ENCODE results near the gene BPIFA1. TPM values are rescaled to one million over a fixed set of nuclear protein-coding genes. Genes with fewer than 3 reads are reported as not detected.

Gene BPIFA1
- total and polyA plus RNA-seq, 2 of the 8 experiments (the other 6 are each of a cell fraction or from before 2014, with no cell fraction given) = not detected

GRCh38 chr20:33232486-33233072, 3.2 kb upstream of the BPIFA1 start:
- no peaks in the 10 kb centered on the region for H3K9me3 ChIP-seq (ENCODE audit: insufficient read depth in 2 of 2, low read depth in 1 of 2, low read length in 1 of 2)
- no peak overlapping the region for H3K23ac ChIP-seq (ENCODE audit: insufficient read length)
- ChIA-PET POLR2A (ENCODE audit: partially characterized antibody) (interaction anchor here (0.7 kb wide), 1 partner anchor 50 kb away, joined by 3 read pairs; no protein-coding TSS in a partner anchor), CTCF (ENCODE audit: partially characterized antibody) (interaction anchor here (2.3 kb wide), 1 partner anchor 30 kb away, joined by 7 read pairs; no protein-coding TSS in a partner anchor)
- H2BK5ac ChIP-seq (ENCODE audit: low read depth, low read length) = no peak overlapping the region
- no peak overlapping the region for H3K14ac ChIP-seq (ENCODE audit: insufficient read length)
- 64% methylated on average over 2 of the region's 2 CpGs; no CpG with 5 or more reads in 1 of the 2 experiments for WGBS, 2 experiments (ENCODE audit: extremely low coverage in 1 of 2, insufficient coverage in 1 of 2, insufficient read length in 1 of 2, insufficient replicate concordance in 2 of 2, low coverage in 1 of 2, low lambda C conversion rate in 2 of 2, missing lambda C conversion rate in 1 of 2)
- H3K23me2 ChIP-seq (ENCODE audit: low read depth, low read length) = no peaks in the 10 kb centered on the region
- H2AFZ ChIP-seq (ENCODE audit: low read length) = 0 out of 2 replicates have a peak overlapping the region, but pooled peaks have one; percentile 73
- H4K8ac ChIP-seq (ENCODE audit: extremely low read depth, insufficient read depth, low read length) = no peak overlapping the region
- no peak overlapping the region for H3K56ac ChIP-seq (replicated peaks; ENCODE audit: insufficient read length, low read depth, low read length)
- 0 out of 7 replicates have a peak, but pooled peaks cover 0 to 3% (median 0%) of the 10 kb centered on the region in 4 experiments for H3K4me1 ChIP-seq (replicated peaks in 1 of 4; ENCODE audit: control insufficient read depth in 3 of 4, insufficient read depth in 4 of 4, low read length in 3 of 4)
- no peak overlapping the region for H2AK5ac ChIP-seq (ENCODE audit: low read depth, low read length)
- DNase-seq (ENCODE audit: low read depth in 1 of 2, low spot score in 2 of 2) = no peak
- no peaks in the 10 kb centered on the region for H3K27me3 ChIP-seq (replicated peaks in 1 of 4; ENCODE audit: control insufficient read depth in 3 of 4, extremely low read depth in 1 of 4, insufficient read depth in 3 of 4, low read length in 3 of 4)
- H2BK15ac ChIP-seq (ENCODE audit: low read length) = no peak overlapping the region
- H2BK12ac ChIP-seq (ENCODE audit: low read depth, low read length) = no peak overlapping the region
- no peak overlapping the region for H4K5ac ChIP-seq (ENCODE audit: insufficient read length, low read depth, low read length)
- no peaks in the 10 kb centered on the region for H3K79me2 ChIP-seq (ENCODE audit: control insufficient read depth in 1 of 2, insufficient read depth in 2 of 2, low read length in 2 of 2)
- H3K18ac ChIP-seq (ENCODE audit: extremely low read depth, low read length) = no peak overlapping the region
- no peaks in the 10 kb centered on the region for H3K36me3 ChIP-seq (ENCODE audit: control insufficient read depth in 2 of 4, insufficient read depth in 4 of 4, low read length in 3 of 4)
- no peak overlapping the region for H2BK120ac ChIP-seq (replicated peaks; ENCODE audit: low read depth, low read length)
- H3K4me3 ChIP-seq (ENCODE audit: extremely low read depth in 1 of 4, insufficient read depth in 2 of 4, low read depth in 3 of 4, low read length in 4 of 4) = no peak overlapping the region
- no peak overlapping the region for H2BK20ac ChIP-seq (ENCODE audit: low read length)
- no peaks in the 10 kb centered on the region for H4K20me1 ChIP-seq (replicated peaks in 1 of 2; ENCODE audit: control insufficient read depth in 1 of 2, insufficient read depth in 2 of 2, low read length in 2 of 2)
- no peak overlapping the region for H3K4ac ChIP-seq (replicated peaks; ENCODE audit: insufficient read length, low read depth, low read length)
- no peak overlapping the region for H3K9ac ChIP-seq (replicated peaks in 1 of 4; ENCODE audit: extremely low read depth in 1 of 4, low read depth in 3 of 4, low read length in 3 of 4)
- no peak overlapping the region for H4K91ac ChIP-seq (replicated peaks; ENCODE audit: insufficient read length, low read length)
- FAIRE-seq = no peak
- H3K79me1 ChIP-seq (ENCODE audit: low read depth, low read length) = no peaks in the 10 kb centered on the region
- H3K27ac ChIP-seq (ENCODE audit: low read depth, low read length) = no peak overlapping the region
- no peak overlapping the region for H3K4me2 ChIP-seq (ENCODE audit: insufficient read depth in 1 of 2, low read depth in 2 of 2, low read length in 2 of 2)
- no peak for TF ChIP-seq HDAC2 (IDR thresholded peaks at IDR 0.05; ENCODE audit: borderline replicate concordance in 1 of 2, low read depth in 2 of 2, low read length in 2 of 2)
- TF ChIP-seq SAP30 (IDR thresholded peaks at IDR 0.05; ENCODE audit: insufficient read depth, insufficient replicate concordance, low read length) = no peak
- TF ChIP-seq, protein P1, sequence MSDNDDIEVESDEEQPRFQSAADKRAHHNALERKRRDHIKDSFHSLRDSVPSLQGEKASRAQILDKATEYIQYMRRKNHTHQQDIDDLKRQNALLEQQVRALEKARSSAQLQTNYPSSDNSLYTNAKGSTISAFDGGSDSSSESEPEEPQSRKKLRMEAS (IDR thresholded peaks at IDR 0.05) = no peak
- TF ChIP-seq ZNF274 (IDR thresholded peaks at IDR 0.05; ENCODE audit: borderline replicate concordance, extremely low read depth, low read length) = no peak
- TF ChIP-seq YY1 (IDR thresholded peaks at IDR 0.05; ENCODE audit: low read depth, low read length) = no peak
- TF ChIP-seq POLR2A (IDR thresholded peaks at IDR 0.05; ENCODE audit: control extremely low read depth in 1 of 2, low read depth in 2 of 2, low read length in 2 of 2) = no peak
- TF ChIP-seq SP2 (IDR thresholded peaks at IDR 0.05; ENCODE audit: low read length) = no peak
- no peak for TF ChIP-seq ATF3 (IDR thresholded peaks at IDR 0.05; ENCODE audit: insufficient read depth, low read depth, low read length)
- no peak for TF ChIP-seq EP300 (IDR thresholded peaks at IDR 0.05; ENCODE audit: borderline replicate concordance in 1 of 2, low read depth in 2 of 2, low read length in 2 of 2)
- TF ChIP-seq CBX5 (IDR thresholded peaks at IDR 0.05; ENCODE audit: low read depth, low read length) = no peak
- no peak for TF ChIP-seq BACH1 (IDR thresholded peaks at IDR 0.05; ENCODE audit: low read length)
- no peak for TF ChIP-seq EGR1 (IDR thresholded peaks at IDR 0.05; ENCODE audit: borderline replicate concordance, low read depth, low read length)
